WTC11 (cell line): Measurements from ENCODE around the gene PGLYRP2. TPM values are rescaled to one million over a fixed set of nuclear protein-coding genes. Genes with fewer than 3 reads are reported as not detected.

Source experiments
- ATAC-seq: fragments of 200-7000 bp; cut with Tn5 transposase; 2 replicates; pipeline ENCODE4 v1.10.0; 2021; ENCODE audit warnings: mild to moderate bottlenecking, moderate library complexity
- CTCF ChIA-PET: fragments of 300-600 bp; sonication (Branson Sonifier 250); formaldehyde crosslinking; loops from one replicate; lab custom pipeline; 2021; ENCODE audit warnings: antibody characterized with exemption; lab: Charles Lee
- POLR2A ChIA-PET: fragments of 350-600 bp; sonication (Branson Sonifier 250); formaldehyde crosslinking; loops from one replicate; lab custom pipeline; 2021; ENCODE audit warnings: antibody characterized with exemption; lab: Charles Lee
- DNase-seq: peaks from one replicate; pipeline ENCODE4 v3.0.0; 2021; ENCODE audit warnings: low spot score
- H3K27ac Mint-ChIP-seq: 2 replicates; pipeline ENCODE4 v1.8.0; 2021; ENCODE audit warnings: mixed read lengths
- H3K27me3 Mint-ChIP-seq: 2 replicates; pipeline ENCODE4 v1.8.0; 2021; ENCODE audit warnings: low read depth, mild to moderate bottlenecking, moderate library complexity, mixed read lengths
- H3K36me3 Mint-ChIP-seq: 2 replicates; pipeline ENCODE4 v1.8.0; 2021; ENCODE audit warnings: mixed read lengths
- H3K4me1 Mint-ChIP-seq: 2 replicates; pipeline ENCODE4 v1.8.0; 2022; ENCODE audit warnings: mixed read lengths
- H3K4me3 Mint-ChIP-seq: 2 replicates; pipeline ENCODE4 v1.8.0; 2021; ENCODE audit warnings: mild to moderate bottlenecking, moderate library complexity, mixed read lengths
- H3K9me3 Mint-ChIP-seq: 2 replicates; pipeline ENCODE4 v1.8.0; 2021; ENCODE audit warnings: mixed read lengths
- CREM ChIP-seq: sonication (generic); formaldehyde crosslinking; IDR thresholded peaks from 2 replicates; pipeline ENCODE4 v1.8.1; 2022; ENCODE audit warnings: mild to moderate bottlenecking, missing genetic modification reagents, moderate library complexity
- ELF4 ChIP-seq: sonication (generic); formaldehyde crosslinking; IDR thresholded peaks from 2 replicates; pipeline ENCODE4 v1.8.1; 2022; ENCODE audit warnings: low read depth, mild to moderate bottlenecking, moderate library complexity, missing genetic modification reagents
- ETV6 ChIP-seq: sonication (generic); formaldehyde crosslinking; IDR thresholded peaks from 2 replicates; pipeline ENCODE4 v1.8.1; 2022; ENCODE audit warnings: mild to moderate bottlenecking, missing genetic modification reagents
- FOXK1 ChIP-seq: sonication (generic); formaldehyde crosslinking; IDR thresholded peaks from 2 replicates; pipeline ENCODE4 v1.8.0; 2022; ENCODE audit warnings: mild to moderate bottlenecking, moderate library complexity, missing genetic modification reagents
- FOXP4 ChIP-seq: sonication (generic); formaldehyde crosslinking; IDR thresholded peaks from 2 replicates; pipeline ENCODE4 v1.8.0; 2022; ENCODE audit warnings: mild to moderate bottlenecking, missing genetic modification reagents
- GABPB1 ChIP-seq: sonication (generic); formaldehyde crosslinking; IDR thresholded peaks from 2 replicates; pipeline ENCODE4 v1.8.1; 2023; ENCODE audit warnings: mild to moderate bottlenecking, missing genetic modification reagents
- NR1H2 ChIP-seq: sonication (generic); formaldehyde crosslinking; IDR thresholded peaks from 2 replicates; pipeline ENCODE4 v1.9.0; 2021; ENCODE audit warnings: mild to moderate bottlenecking, moderate library complexity, missing genetic modification reagents
- OVOL2 ChIP-seq: fragments of 250-450 bp; sonication (Bioruptor Pico); IDR thresholded peaks from 2 replicates; pipeline ENCODE4 v1.9.0; 2021; ENCODE audit warnings: mild to moderate bottlenecking, borderline replicate concordance
- RELA ChIP-seq: sonication (generic); formaldehyde crosslinking; IDR thresholded peaks from 2 replicates; pipeline ENCODE4 v1.8.1; 2022; ENCODE audit warnings: missing genetic modification reagents, mild to moderate bottlenecking, borderline replicate concordance
- USF2 ChIP-seq: sonication (generic); formaldehyde crosslinking; IDR thresholded peaks from 2 replicates; pipeline ENCODE4 v1.8.1; 2023; ENCODE audit warnings: mild to moderate bottlenecking, missing genetic modification reagents, moderate library complexity
- ZBTB21 ChIP-seq: sonication (generic); formaldehyde crosslinking; IDR thresholded peaks from 2 replicates; pipeline ENCODE4 v1.8.1; 2023; ENCODE audit warnings: mild to moderate bottlenecking, missing genetic modification reagents, borderline replicate concordance
- total RNA-seq: library from RNA; stranded (reverse); gene quantifications from 3 replicates; pipeline ENCODE4 v1.2.3, GENCODE V29; 2021
- TF ChIP-seq, protein P1 (sequence below): fragments of 250-450 bp; sonication (Bioruptor Pico); IDR thresholded peaks from 2 replicates; pipeline ENCODE4 v1.9.0; 2021; ENCODE audit warnings: mild to moderate bottlenecking, borderline replicate concordance
- TF ChIP-seq, protein P2 (sequence below): sonication (generic); formaldehyde crosslinking; IDR thresholded peaks from 2 replicates; pipeline ENCODE4 v1.8.1; 2022; ENCODE audit warnings: missing genetic modification reagents, borderline replicate concordance
- TF ChIP-seq, protein P3 (sequence below): fragments of 250-450 bp; sonication (Bioruptor Pico); IDR thresholded peaks from 2 replicates; pipeline ENCODE4 v1.9.0; 2021; ENCODE audit warnings: mild to moderate bottlenecking
- TF ChIP-seq, protein P4 (sequence below): sonication (generic); formaldehyde crosslinking; IDR thresholded peaks from 2 replicates; pipeline ENCODE4 v1.8.1; 2022; ENCODE audit warnings: mild to moderate bottlenecking, missing genetic modification reagents, moderate library complexity, borderline replicate concordance
- TF ChIP-seq, protein P5 (sequence below): sonication (generic); formaldehyde crosslinking; conservative IDR thresholded peaks from 2 replicates; pipeline ENCODE4 v1.8.1; 2023; ENCODE audit warnings: mild to moderate bottlenecking, low read depth, missing genetic modification reagents, moderate library complexity
- TF ChIP-seq, protein P6 (sequence below): sonication (generic); formaldehyde crosslinking; IDR thresholded peaks from 2 replicates; pipeline ENCODE4 v1.8.1; 2023; ENCODE audit warnings: mild to moderate bottlenecking, missing genetic modification reagents

The PGLYRP2 gene
- total RNA-seq, 1 experiment from 2014 or later: not detected

GRCh38 chr19:15476325-15476724, 3.0 kb downstream of the PGLYRP2 start:
- peaks cover 19% of the 10 kb centered on the region for H3K27me3 Mint-ChIP-seq
- DNase-seq (no peak), ATAC-seq (no peak)
- H3K4me1 Mint-ChIP-seq: no peaks in the 10 kb centered on the region
- ChIA-PET POLR2A (no interaction called here), CTCF (interaction anchor here (0.5 kb wide), 1 partner anchor 385 kb away, joined by 3 read pairs; no protein-coding TSS in a partner anchor)
- H3K36me3 Mint-ChIP-seq: no peaks in the 10 kb centered on the region
- TF ChIP-seq GABPB1 (no peak), ETV6 (CRISPR knock-in tag) (no peak)
- TF ChIP-seq, protein P1, sequence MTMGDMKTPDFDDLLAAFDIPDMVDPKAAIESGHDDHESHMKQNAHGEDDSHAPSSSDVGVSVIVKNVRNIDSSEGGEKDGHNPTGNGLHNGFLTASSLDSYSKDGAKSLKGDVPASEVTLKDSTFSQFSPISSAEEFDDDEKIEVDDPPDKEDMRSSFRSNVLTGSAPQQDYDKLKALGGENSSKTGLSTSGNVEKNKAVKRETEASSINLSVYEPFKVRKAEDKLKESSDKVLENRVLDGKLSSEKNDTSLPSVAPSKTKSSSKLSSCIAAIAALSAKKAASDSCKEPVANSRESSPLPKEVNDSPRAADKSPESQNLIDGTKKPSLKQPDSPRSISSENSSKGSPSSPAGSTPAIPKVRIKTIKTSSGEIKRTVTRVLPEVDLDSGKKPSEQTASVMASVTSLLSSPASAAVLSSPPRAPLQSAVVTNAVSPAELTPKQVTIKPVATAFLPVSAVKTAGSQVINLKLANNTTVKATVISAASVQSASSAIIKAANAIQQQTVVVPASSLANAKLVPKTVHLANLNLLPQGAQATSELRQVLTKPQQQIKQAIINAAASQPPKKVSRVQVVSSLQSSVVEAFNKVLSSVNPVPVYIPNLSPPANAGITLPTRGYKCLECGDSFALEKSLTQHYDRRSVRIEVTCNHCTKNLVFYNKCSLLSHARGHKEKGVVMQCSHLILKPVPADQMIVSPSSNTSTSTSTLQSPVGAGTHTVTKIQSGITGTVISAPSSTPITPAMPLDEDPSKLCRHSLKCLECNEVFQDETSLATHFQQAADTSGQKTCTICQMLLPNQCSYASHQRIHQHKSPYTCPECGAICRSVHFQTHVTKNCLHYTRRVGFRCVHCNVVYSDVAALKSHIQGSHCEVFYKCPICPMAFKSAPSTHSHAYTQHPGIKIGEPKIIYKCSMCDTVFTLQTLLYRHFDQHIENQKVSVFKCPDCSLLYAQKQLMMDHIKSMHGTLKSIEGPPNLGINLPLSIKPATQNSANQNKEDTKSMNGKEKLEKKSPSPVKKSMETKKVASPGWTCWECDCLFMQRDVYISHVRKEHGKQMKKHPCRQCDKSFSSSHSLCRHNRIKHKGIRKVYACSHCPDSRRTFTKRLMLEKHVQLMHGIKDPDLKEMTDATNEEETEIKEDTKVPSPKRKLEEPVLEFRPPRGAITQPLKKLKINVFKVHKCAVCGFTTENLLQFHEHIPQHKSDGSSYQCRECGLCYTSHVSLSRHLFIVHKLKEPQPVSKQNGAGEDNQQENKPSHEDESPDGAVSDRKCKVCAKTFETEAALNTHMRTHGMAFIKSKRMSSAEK (CRISPR knock-in tag): no peak
- no peak overlapping the region for H3K4me3 Mint-ChIP-seq
- no peak overlapping the region for H3K27ac Mint-ChIP-seq
- H3K9me3 Mint-ChIP-seq: peaks cover 24% of the 10 kb centered on the region

- Mint-ChIP-seq H3K27me3 (peaks cover 26% of the 10 kb centered on the region), H3K4me3 (no peak overlapping the region), H3K4me1 (no peaks in the 10 kb centered on the region), H3K36me3 (no peaks in the 10 kb centered on the region), H3K9me3 (peaks cover 24% of the 10 kb centered on the region), H3K27ac (no peak overlapping the region)
- ATAC-seq (no peak), DNase-seq (no peak)
- POLR2A ChIA-PET: no interaction called here
- no peak for TF ChIP-seq RELA
- TF ChIP-seq, protein P2, sequence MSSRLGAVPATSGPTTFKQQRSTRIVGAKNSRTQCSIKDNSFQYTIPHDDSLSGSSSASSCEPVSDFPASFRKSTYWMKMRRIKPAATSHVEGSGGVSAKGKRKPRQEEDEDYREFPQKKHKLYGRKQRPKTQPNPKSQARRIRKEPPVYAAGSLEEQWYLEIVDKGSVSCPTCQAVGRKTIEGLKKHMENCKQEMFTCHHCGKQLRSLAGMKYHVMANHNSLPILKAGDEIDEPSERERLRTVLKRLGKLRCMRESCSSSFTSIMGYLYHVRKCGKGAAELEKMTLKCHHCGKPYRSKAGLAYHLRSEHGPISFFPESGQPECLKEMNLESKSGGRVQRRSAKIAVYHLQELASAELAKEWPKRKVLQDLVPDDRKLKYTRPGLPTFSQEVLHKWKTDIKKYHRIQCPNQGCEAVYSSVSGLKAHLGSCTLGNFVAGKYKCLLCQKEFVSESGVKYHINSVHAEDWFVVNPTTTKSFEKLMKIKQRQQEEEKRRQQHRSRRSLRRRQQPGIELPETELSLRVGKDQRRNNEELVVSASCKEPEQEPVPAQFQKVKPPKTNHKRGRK (CRISPR knock-in tag): no peak
- TF ChIP-seq, protein P3, sequence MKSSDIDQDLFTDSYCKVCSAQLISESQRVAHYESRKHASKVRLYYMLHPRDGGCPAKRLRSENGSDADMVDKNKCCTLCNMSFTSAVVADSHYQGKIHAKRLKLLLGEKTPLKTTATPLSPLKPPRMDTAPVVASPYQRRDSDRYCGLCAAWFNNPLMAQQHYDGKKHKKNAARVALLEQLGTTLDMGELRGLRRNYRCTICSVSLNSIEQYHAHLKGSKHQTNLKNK (CRISPR knock-in tag): no peak
- CTCF ChIA-PET: no interaction called here
Observed at GRCh38 chr19:15475611-15476010, 3.7 kb downstream of the PGLYRP2 start.

GRCh38 chr19:15475169-15475568, 4.1 kb downstream of the PGLYRP2 start:
- ChIA-PET CTCF (no interaction called here), POLR2A (no interaction called here)
- no peak for DNase-seq
- no peaks in the 10 kb centered on the region for H3K4me1 Mint-ChIP-seq
- no peak overlapping the region for H3K4me3 Mint-ChIP-seq
- ATAC-seq: no peak
- peaks cover 24% of the 10 kb centered on the region for H3K9me3 Mint-ChIP-seq
- no peak overlapping the region for H3K27ac Mint-ChIP-seq
- no peaks in the 10 kb centered on the region for H3K36me3 Mint-ChIP-seq
- H3K27me3 Mint-ChIP-seq: peaks cover 31% of the 10 kb centered on the region
- TF ChIP-seq ELF4 (CRISPR knock-in tag) (no peak), NR1H2 (CRISPR knock-in tag) (no peak), USF2 (no peak), FOXK1 (CRISPR knock-in tag) (no peak), ZBTB21 (no peak), FOXP4 (CRISPR knock-in tag) (no peak), OVOL2 (CRISPR knock-in tag) (no peak), CREM (no peak)
- TF ChIP-seq, protein P4, sequence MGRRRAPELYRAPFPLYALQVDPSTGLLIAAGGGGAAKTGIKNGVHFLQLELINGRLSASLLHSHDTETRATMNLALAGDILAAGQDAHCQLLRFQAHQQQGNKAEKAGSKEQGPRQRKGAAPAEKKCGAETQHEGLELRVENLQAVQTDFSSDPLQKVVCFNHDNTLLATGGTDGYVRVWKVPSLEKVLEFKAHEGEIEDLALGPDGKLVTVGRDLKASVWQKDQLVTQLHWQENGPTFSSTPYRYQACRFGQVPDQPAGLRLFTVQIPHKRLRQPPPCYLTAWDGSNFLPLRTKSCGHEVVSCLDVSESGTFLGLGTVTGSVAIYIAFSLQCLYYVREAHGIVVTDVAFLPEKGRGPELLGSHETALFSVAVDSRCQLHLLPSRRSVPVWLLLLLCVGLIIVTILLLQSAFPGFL (CRISPR knock-in tag): no peak
- TF ChIP-seq, protein P5, sequence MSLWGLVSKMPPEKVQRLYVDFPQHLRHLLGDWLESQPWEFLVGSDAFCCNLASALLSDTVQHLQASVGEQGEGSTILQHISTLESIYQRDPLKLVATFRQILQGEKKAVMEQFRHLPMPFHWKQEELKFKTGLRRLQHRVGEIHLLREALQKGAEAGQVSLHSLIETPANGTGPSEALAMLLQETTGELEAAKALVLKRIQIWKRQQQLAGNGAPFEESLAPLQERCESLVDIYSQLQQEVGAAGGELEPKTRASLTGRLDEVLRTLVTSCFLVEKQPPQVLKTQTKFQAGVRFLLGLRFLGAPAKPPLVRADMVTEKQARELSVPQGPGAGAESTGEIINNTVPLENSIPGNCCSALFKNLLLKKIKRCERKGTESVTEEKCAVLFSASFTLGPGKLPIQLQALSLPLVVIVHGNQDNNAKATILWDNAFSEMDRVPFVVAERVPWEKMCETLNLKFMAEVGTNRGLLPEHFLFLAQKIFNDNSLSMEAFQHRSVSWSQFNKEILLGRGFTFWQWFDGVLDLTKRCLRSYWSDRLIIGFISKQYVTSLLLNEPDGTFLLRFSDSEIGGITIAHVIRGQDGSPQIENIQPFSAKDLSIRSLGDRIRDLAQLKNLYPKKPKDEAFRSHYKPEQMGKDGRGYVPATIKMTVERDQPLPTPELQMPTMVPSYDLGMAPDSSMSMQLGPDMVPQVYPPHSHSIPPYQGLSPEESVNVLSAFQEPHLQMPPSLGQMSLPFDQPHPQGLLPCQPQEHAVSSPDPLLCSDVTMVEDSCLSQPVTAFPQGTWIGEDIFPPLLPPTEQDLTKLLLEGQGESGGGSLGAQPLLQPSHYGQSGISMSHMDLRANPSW (CRISPR knock-in tag): no peak
- TF ChIP-seq, protein P6, sequence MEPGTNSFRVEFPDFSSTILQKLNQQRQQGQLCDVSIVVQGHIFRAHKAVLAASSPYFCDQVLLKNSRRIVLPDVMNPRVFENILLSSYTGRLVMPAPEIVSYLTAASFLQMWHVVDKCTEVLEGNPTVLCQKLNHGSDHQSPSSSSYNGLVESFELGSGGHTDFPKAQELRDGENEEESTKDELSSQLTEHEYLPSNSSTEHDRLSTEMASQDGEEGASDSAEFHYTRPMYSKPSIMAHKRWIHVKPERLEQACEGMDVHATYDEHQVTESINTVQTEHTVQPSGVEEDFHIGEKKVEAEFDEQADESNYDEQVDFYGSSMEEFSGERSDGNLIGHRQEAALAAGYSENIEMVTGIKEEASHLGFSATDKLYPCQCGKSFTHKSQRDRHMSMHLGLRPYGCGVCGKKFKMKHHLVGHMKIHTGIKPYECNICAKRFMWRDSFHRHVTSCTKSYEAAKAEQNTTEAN: no peak
